ENCODE data around the gene GLI3.

The GLI3 gene

GRCh38 chr7:42236266-42236975 is 588 bp downstream of the GLI3 start:
- no peak for DNase-seq (ENCODE audit: low read depth)

- DNase-seq (ENCODE audit: low read depth), result no peak
Observed at GRCh38 chr7:42235741-42236161, 1.3 kb downstream of the GLI3 start.

GRCh38 chr7:42234736-42235135 is 2.3 kb downstream of the GLI3 start:
- no peak for DNase-seq (ENCODE audit: low read depth)

- DNase-seq (ENCODE audit: low read depth), result no peak
Observed at GRCh38 chr7:42233695-42234331, 3.2 kb downstream of the GLI3 start.

GRCh38 chr7:42233171-42233570 is 3.8 kb downstream of the GLI3 start:
- DNase-seq (ENCODE audit: low read depth), result no peak

GRCh38 chr7:42232275-42232674 is 4.7 kb downstream of the GLI3 start:
- no peak for DNase-seq (ENCODE audit: low read depth)

- DNase-seq (ENCODE audit: low read depth), result no peak
Observed at GRCh38 chr7:42231043-42231787, 5.8 kb downstream of the GLI3 start.

- no peak for DNase-seq (ENCODE audit: low read depth)
Observed at GRCh38 chr7:42227936-42228591, 8.9 kb downstream of the GLI3 start.

- no peak for DNase-seq (ENCODE audit: low read depth)
Observed at GRCh38 chr7:42227541-42227935, 9.5 kb downstream of the GLI3 start.

GRCh38 chr7:42227021-42227420 is 10.0 kb downstream of the GLI3 start:
- DNase-seq (ENCODE audit: low read depth), result no peak

GRCh38 chr7:42226354-42226941 is 10.6 kb downstream of the GLI3 start:
- DNase-seq (ENCODE audit: low read depth), result no peak

GRCh38 chr7:42224391-42225003 is 12.5 kb downstream of the GLI3 start:
- no peak for DNase-seq (ENCODE audit: low read depth)

GRCh38 chr7:42222891-42223290 is 14.1 kb downstream of the GLI3 start:
- no peak for DNase-seq (ENCODE audit: low read depth)

GRCh38 chr7:42222125-42222524 is 14.9 kb downstream of the GLI3 start:
- no peak for DNase-seq (ENCODE audit: low read depth)

- DNase-seq (ENCODE audit: low read depth), result no peak
Observed at GRCh38 chr7:42221304-42221703, 15.7 kb downstream of the GLI3 start.

- DNase-seq (ENCODE audit: low read depth), result no peak
Observed at GRCh38 chr7:42219447-42219846, 17.6 kb downstream of the GLI3 start.

- no peak for DNase-seq (ENCODE audit: low read depth)
Observed at GRCh38 chr7:42218248-42218647, 18.8 kb downstream of the GLI3 start.

GRCh38 chr7:42217548-42217947 is 19.5 kb downstream of the GLI3 start:
- no peak for DNase-seq (ENCODE audit: low read depth)

- DNase-seq (ENCODE audit: low read depth), result no peak
Observed at GRCh38 chr7:42217053-42217452, 20.0 kb downstream of the GLI3 start.

GRCh38 chr7:42214060-42214679 is 22.8 kb downstream of the GLI3 start:
- no peak for DNase-seq (ENCODE audit: low read depth)

GRCh38 chr7:42213093-42213492 is 23.9 kb downstream of the GLI3 start:
- no peak for DNase-seq (ENCODE audit: low read depth)

Measured in stimulated activated CD8-positive, alpha-beta memory T cell treated with anti-CD3 and anti-CD28 coated beads, Interleukin-12 subunit alpha, Interleukin-12 subunit beta, amount 100 ng/mL, for 4 hours (primary cell).